GM19372 (cell line): ENCODE results near the gene NCOA4.
"Not testable (repeated sequence)": the region's sequence is repeated elsewhere in the genome, so short reads cannot be mapped to it uniquely, and the experiment has no call there.

Experiments
- ATAC-seq: cut with Tn5 transposase; IDR thresholded peaks from one replicate; pipeline ENCODE4 v1.9.1; 2021; ENCODE audit warnings: mild to moderate bottlenecking, low read depth, moderate library complexity; ENCODE audit not compliant: unreplicated experiment

NCOA4 gene

DNA sequence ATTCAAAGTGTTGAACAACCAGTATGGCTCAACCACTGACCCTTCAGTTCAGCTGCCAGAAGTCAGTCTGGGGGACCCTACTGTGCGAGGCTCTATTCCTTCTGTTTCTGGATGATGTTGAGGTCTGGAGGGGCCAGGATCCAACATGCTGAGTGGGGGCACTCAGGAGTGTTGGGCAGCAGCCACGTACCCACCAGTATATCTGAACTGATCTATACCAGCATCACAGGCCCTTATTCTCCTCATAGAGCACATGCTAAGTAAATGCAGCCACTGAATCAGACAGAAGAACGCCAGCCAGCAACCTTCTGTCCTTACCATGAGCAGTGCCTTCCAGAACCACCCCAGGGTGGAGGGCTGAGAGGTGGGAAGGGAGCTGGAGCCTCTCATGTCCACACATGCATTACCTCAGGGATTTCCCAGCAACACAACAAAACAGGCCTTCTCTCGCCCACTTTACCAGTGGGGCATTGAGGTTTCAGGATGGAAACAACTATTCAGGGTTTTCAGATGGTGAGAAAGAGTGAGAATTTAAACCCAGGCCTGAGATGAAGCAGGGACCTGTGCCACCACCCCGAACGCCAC is 22.5 kb upstream of the NCOA4 start:
- no peak for ATAC-seq

GRCh38 chr10:46052057-46052790 is 21.8 kb upstream of the NCOA4 start:
- ATAC-seq = no peak

GRCh38 chr10:46050941-46051623 is 20.7 kb upstream of the NCOA4 start:
- ATAC-seq = no peak

GRCh38 chr10:46049497-46049831 is 19.0 kb upstream of the NCOA4 start:
- not testable (repeated sequence) for ATAC-seq

DNA sequence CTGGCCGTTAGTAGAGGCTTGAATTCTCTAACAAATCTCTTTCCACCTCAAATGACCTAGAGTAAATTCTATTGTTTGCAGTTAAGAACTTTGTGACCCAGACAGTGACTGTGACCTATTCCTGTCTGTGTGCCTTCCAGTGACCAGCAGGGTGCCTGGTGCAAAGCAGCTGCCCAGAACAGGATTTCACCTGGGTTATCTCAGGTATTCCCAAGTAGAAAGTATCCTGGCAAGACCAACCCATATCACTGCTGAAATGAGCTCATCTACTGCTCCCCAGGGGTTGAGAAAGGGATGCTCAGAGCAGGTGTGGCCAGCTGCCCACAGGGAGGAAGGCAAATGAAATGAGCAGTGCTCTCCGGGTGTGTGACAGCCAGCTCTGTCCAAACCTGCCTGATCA is 17.7 kb upstream of the NCOA4 start:
- ATAC-seq = no peak

DNA sequence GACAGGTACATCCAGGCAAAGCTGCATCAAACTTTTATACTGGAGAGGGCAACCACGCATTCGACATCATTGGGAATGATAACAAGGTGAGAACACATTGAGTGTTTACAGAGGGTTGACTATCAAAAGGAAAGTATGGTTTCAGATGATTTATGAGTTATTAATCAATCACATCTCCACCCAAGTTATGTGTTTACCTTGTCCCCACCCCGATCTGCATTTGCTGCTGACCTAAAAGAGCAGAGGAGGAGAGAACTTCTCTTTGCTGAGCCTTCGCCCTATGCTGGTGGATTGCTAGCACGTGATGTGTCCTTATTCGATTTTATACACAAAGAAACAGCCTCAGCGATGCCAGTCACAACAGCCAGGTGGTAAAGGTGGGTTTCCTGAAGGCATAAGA is 15.8 kb upstream of the NCOA4 start, which contains the start of gene MSMB:
TSS of gene MSMB (minus strand) at position 9 of the 400 bp plus-strand sequence. CDS start 32 bp downstream, outside the sequence.
- ATAC-seq = no peak

- ATAC-seq = no peak
These were observed 12.1 kb upstream of the NCOA4 start for GRCh38 chr10:46042527-46042926.

DNA sequence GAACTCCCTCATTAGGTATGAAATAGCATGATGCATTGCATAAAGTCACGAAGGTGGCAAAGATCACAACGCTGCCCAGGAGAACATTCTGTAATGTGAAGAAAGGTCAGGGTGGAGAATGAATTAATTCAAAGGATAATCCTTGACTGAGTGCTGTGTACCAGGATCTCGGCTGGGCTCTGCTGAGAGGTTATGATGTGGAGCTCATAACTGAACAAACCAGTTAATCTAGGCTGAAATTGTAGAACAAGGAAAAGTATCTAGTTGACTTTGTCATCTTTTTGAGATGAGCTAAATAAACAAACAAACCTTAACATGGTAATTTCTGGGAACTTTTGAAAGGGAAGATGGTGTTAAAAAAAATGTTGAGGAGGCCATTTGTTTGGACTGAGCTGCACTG is 9.6 kb upstream of the NCOA4 start:
- ATAC-seq = no peak

DNA sequence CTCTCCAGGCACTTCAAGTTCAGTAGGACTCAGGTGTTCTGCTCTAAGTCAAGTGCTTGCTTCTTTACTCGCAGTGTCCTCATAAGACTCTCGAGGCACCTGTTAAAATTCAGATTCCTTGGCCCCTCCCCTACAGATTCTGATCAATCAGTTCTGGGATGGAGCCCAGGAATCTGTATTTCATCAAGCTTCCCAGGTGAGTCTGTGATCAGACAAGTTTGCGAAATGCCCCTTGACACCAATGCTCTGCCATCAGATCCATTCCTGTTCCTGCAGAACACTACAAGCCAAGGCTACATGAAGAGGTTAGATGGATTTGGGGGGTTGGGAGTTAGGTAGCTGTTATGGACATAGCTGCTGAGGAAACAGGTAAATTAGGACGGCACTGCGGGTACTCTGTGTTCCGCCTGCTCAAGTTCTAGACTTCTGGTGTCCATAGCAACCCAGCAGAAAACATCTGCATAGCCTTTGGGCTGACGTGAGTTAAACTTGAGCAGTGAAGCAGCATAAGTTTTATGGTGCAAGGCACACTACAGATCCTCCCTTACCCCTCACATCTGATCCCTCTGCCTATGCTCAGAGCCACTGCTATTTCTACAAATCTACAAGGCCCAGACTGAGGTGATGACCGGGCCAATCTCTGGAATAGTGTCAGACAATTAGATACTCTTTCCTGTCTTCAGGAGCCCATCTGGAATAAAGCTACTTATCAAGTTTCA is 6.8 kb upstream of the NCOA4 start:
- no peak for ATAC-seq

DNA sequence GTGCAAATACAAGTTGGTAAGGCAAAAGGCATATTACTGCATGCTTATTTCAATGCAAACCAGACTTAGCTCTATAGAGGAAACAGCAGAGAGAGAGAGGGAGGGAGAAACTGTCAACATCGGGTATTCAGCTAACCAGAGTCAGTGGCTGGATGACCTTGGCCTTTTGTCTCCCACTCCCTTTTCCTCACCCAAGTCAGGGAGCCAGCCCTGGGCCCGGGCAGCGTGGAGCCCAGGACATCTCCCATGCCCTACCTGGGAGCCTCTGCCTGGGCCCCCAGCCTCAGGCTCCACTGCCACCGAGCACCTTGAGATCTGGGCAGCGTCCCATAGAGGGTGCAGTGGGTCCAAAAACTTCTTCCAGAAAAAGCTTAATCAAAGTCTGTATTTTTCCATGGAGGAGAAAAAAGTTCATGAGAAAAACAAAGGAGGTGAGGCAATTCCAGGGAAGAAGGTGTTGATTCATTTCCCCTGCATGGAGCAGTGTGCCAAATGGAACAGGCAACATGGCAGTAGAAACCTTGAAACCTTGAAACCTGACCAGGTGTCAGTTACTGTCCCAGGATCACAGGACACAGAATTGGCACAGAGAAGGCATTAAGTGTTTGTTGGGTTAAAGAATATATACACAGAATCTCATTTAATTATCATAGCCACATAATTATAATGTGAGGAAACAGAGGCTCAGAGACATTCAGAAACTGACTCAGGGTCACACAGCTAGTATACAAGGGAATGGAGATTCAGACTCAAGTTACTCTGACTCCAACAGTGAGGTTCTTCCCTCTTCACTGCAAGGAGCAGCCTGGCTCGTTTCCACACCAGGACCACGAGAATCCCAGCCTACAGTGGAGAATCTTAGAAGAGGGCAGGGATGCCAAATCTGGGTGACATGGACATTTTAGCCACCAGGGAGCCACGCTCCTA is 5.8 kb upstream of the NCOA4 start:
- no peak for ATAC-seq

DNA sequence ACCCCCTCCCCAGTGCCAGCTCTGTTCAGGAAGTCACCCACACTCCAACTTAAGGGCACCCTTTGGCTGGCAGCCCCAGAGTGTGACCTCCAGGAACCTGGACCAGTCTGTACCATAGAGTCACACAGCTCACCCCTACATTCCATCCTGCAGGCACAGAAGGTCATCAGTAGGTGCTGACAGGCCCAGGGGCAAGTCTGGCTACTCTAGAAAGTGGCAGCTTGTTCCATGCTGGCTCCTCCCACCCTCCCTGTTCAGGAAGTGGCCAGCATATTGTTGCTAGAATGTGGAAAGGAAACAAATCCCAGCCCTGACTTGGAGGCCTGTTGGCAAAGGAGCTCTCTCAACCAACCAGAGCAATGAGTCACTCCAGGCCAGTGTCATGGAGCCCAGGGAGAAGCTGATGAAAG is 3.2 kb upstream of the NCOA4 start:
- ATAC-seq = no peak

- ATAC-seq = no peak
These were observed 1.5 kb upstream of the NCOA4 start for GRCh38 chr10:46031648-46032532.

DNA sequence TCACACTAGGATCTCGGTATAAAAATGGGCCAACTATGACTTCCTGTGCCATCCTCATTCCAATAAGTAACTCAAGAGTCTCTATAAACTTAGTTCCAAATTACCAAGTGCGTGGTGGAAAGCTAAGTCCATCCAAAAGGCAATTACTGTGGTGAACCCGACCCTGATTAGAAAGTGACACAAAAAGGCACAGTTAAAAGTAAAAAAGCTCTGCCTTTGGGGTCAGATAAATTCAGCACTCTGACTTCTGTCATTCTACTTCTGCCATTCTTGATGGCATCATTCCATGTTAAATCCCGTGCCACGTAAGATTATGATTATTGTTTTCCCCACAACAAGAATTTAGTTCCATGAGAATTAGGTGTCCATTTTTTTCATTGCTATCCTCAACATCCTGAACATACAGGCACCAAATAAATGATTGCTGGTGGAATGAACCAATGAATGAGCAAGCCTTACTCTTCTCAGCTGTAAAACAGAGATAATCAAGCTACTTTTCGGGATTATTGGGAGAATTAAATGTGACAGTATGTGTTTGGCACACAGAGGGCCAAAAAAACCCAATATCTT is 877 bp downstream of the NCOA4 start:
- ATAC-seq = no peak

DNA sequence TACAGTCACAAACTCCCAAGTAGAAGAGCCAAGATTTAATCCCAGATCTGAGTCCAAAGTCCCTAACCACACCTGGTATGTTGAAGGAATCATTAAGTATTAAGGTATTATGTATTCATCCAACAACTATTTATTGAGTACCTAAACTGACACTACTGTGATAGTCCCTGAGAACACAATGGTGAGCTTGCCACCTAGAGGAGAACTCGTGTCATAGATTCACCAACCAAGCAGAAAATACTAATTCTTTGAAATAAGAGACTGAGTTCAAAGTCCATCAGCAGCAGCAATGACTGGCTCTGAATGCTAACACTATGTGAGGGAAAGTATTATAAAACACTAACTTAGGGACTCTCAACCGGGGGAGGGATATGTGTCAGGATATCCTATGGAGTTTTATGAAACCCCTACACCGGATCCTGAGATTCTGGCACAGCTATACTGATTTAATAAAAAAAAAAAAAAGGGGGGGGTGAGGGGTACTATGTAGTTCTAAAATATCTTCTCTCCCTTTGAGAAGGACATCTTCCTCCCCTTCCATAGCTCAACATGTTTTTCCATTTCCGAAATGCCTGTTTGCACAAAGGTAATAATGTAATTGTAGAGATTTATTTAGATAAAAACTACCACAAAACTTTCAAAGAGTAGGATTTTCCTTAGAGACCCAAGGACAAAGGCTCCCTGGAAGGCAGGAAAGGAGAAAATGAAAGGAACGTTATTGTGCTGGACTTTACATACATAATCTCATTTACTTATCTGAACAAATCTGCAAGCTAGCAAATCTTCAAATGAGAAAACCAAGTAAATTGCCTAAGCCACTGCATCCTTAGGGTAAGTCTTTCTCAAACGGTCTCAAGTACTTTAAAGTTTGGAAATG is 1.6 kb downstream of the NCOA4 start:
- no peak for ATAC-seq

DNA sequence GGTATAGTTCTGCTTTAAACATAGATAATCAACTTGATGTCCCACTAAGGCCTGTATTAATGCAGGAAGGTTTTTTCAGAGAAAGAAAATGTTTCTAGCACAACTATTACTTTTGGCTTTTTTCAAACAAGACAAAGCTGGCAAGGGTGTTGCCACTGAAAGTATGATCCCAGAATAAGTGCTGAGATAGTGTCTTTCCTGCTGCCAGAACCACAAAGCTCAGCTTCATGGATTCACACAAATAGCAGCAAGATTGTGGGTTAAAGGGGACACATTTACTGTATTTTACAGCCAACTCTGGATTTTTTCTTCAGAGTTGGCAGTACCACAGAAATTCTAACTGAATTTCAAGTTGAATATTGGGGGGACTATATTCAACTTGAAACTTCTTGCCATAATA is 4.3 kb downstream of the NCOA4 start:
- ATAC-seq = no peak

DNA sequence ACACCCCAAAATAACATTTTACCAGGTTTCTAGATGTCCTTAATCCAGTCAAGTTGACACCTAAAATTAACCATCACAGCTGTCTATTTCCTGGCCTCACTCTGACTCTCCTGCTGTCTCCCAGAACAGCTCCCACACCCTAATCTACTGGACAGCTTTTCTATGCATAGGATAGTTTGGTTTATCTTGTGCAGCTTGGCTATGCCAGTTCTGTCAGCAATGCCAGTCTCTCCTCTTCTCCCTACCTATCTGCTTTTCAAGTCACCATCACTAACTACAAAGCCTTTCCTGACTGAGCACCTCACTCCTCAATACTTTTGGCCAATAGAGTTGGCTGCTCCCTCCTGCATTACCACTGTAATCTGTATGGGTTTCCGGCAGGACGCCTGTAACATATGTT is 5.0 kb downstream of the NCOA4 start:
- ATAC-seq = no peak

DNA sequence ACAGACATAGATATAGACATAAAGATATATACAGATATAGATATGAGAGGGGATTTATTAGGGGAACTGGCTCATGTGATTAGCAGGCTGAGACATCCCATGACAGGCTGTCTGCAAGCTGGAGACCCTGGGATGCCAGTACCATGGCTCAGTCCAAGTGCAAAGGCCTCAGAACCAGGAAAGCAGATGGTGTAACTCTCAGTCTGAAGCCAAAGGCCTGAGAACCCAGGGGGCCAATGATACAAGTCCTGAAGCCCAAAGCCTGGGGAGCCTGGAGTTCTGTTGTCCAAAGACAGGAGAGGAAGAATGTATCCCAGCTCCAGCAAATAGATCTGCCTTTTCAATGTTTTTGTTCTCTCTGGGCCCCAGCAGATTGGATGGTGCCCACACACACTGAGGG is 5.5 kb downstream of the NCOA4 start:
- no peak for ATAC-seq
